Measurements from ENCODE around the gene PHACTR1. TPM values are rescaled to one million over a fixed set of nuclear protein-coding genes. Genes with fewer than 3 reads are reported as not detected.

Gene PHACTR1
- total RNA-seq, 1 donor from 2014 or later, result 85.9 TPM

GRCh38 chr6:13327691-13328075, 611.1 kb downstream of the PHACTR1 start:
- H3K27me3 ChIP-seq (ENCODE audit: low read depth), result no peaks in the 10 kb centered on the region
- intact Hi-C loops (cut with micrococcal nuclease), result loop anchor here (10.0 kb wide), 1 partner anchor 413 kb away; no protein-coding TSS in a partner anchor
- H3K27ac ChIP-seq (replicated peaks), result peak overlapping the region; percentile 95
- H3K4me3 ChIP-seq, result peak overlapping the region; percentile 87
- TF ChIP-seq CTCF (IDR thresholded peaks at IDR 0.05; ENCODE audit: borderline replicate concordance), result no peak
- H3K9me3 ChIP-seq (replicated peaks), result no peaks in the 10 kb centered on the region
- DNase-seq, result no peak
- H3K36me3 ChIP-seq, result peaks cover 39% of the 10 kb centered on the region
- H3K4me1 ChIP-seq, result peaks cover 67% of the 10 kb centered on the region

- DNase-seq, result peak; percentile 93
- peak within 1 kb of the TSS; percentile 87 for H3K4me3 ChIP-seq
- peaks cover 61% of the 10 kb centered on the region for H3K4me1 ChIP-seq
- no peaks in the 10 kb centered on the region for H3K27me3 ChIP-seq (ENCODE audit: low read depth)
- TF ChIP-seq CTCF (IDR thresholded peaks at IDR 0.05; ENCODE audit: borderline replicate concordance), result peak; percentile 34
- H3K36me3 ChIP-seq, result peaks cover 34% of the 10 kb centered on the region
- H3K9me3 ChIP-seq (replicated peaks), result no peaks in the 10 kb centered on the region
- H3K27ac ChIP-seq (replicated peaks), result peak within 1 kb of the TSS; percentile 95
- intact Hi-C loops (cut with micrococcal nuclease), result loop anchor here (10.0 kb wide), 1 partner anchor 413 kb away; no protein-coding TSS in a partner anchor
Measured at GRCh38 chr6:13328076-13328874, 611.7 kb downstream of the PHACTR1 start, which contains the start of gene TBC1D7. Gene TBC1D7 (minus strand): TSS chr6:13328537. CDS start chr6:13326898, 1,639 bp downstream.

GRCh38 chr6:13328875-13329183, 612.3 kb downstream of the PHACTR1 start:
- H3K36me3 ChIP-seq, result peaks cover 28% of the 10 kb centered on the region
- DNase-seq, result no peak
- H3K27me3 ChIP-seq (ENCODE audit: low read depth), result no peaks in the 10 kb centered on the region
- peak overlapping the region; percentile 87 for H3K4me3 ChIP-seq
- TF ChIP-seq CTCF (IDR thresholded peaks at IDR 0.05; ENCODE audit: borderline replicate concordance), result no peak
- H3K9me3 ChIP-seq (replicated peaks), result no peaks in the 10 kb centered on the region
- peaks cover 56% of the 10 kb centered on the region for H3K4me1 ChIP-seq
- H3K27ac ChIP-seq (replicated peaks), result peak overlapping the region; percentile 95
- intact Hi-C loops (cut with micrococcal nuclease), result loop anchor here (10.0 kb wide), 1 partner anchor 414 kb away; no protein-coding TSS in a partner anchor

- intact Hi-C loops (cut with micrococcal nuclease), result no loop called here
- TF ChIP-seq CTCF (IDR thresholded peaks at IDR 0.05; ENCODE audit: borderline replicate concordance), result peak; percentile 68
- H3K4me3 ChIP-seq, result no peak overlapping the region
- H3K9me3 ChIP-seq (replicated peaks), result no peaks in the 10 kb centered on the region
- DNase-seq, result no peak
- no peaks in the 10 kb centered on the region for H3K36me3 ChIP-seq
- no peaks in the 10 kb centered on the region for H3K27me3 ChIP-seq (ENCODE audit: low read depth)
- peak overlapping the region; percentile 71 for H3K27ac ChIP-seq (replicated peaks)
- peaks cover 48% of the 10 kb centered on the region for H3K4me1 ChIP-seq
Measured at GRCh38 chr6:13331516-13332348, 615.2 kb downstream of the PHACTR1 start.

GRCh38 chr6:13332349-13332706, 615.8 kb downstream of the PHACTR1 start:
- no peaks in the 10 kb centered on the region for H3K9me3 ChIP-seq (replicated peaks)
- TF ChIP-seq CTCF (IDR thresholded peaks at IDR 0.05; ENCODE audit: borderline replicate concordance), result no peak
- peaks cover 47% of the 10 kb centered on the region for H3K4me1 ChIP-seq
- no peaks in the 10 kb centered on the region for H3K27me3 ChIP-seq (ENCODE audit: low read depth)
- H3K4me3 ChIP-seq, result no peak overlapping the region
- DNase-seq, result no peak
- no peaks in the 10 kb centered on the region for H3K36me3 ChIP-seq
- intact Hi-C loops (cut with micrococcal nuclease), result no loop called here
- H3K27ac ChIP-seq (replicated peaks), result peak overlapping the region; percentile 71

Data from left ventricle myocardium inferior (tissue), 1 donor.